BJ (cell line): Measurements from ENCODE around the gene PYGO2. TPM values are rescaled to one million over a fixed set of nuclear protein-coding genes. Genes with fewer than 3 reads are reported as not detected.

ENCODE experiments used
- CTCF ChIA-PET: fragments of 350-600 bp; formaldehyde crosslinking; extraction: SDS; loops from one replicate; lab custom pipeline; 2021; ENCODE audit warnings: antibody characterized with exemption, inconsistent platforms; lab: Yijun Ruan, JAX
- POLR2A ChIA-PET: fragments of 300-600 bp; sonication (Branson Sonifier 250); formaldehyde crosslinking; extraction: SDS; loops from one replicate; lab custom pipeline; 2021; ENCODE audit warnings: antibody characterized with exemption; lab: Charles Lee
- DNase-seq: peaks from one replicate; pipeline ENCODE4 v3.0.0-alpha.2; 2011; ENCODE audit warnings: low read depth
- H3K27me3 ChIP-seq: 2 replicates; pipeline ENCODE4 v1.6.0; 2011; ENCODE audit warnings: low read length; ENCODE audit not compliant: control insufficient read depth, insufficient read depth
- H3K36me3 ChIP-seq: 2 replicates; pipeline ENCODE4 v1.5.1; 2011; ENCODE audit warnings: low read length; ENCODE audit not compliant: control insufficient read depth, insufficient read depth
- H3K4me3 ChIP-seq: 2 replicates; pipeline ENCODE4 v1.5.1; 2011; ENCODE audit warnings: low read depth, mild to moderate bottlenecking, control low read depth, low read length
- CTCF ChIP-seq: IDR thresholded peaks from 2 replicates; pipeline ENCODE4 v1.5.1; 2011; ENCODE audit warnings: low read depth, mild to moderate bottlenecking, control low read depth, inconsistent platforms, low read length, moderate library complexity; ENCODE audit not compliant: insufficient read depth
- polyA plus RNA-seq: library from polyadenylated mRNA; depleted of rRNA; stranded (reverse); fragments of >200 nt; gene quantifications from 2 replicates; pipeline ENCODE4 v1.2.3, GENCODE V29; 2011

The PYGO2 gene
- polyA plus RNA-seq, 1 experiment, result 21.0 TPM

- ChIA-PET CTCF (interaction anchor here (0.7 to 1.3 kb wide), 2 partner anchors 12 to 386 kb away, joined by 3 to 5 read pairs; no protein-coding TSS in a partner anchor), POLR2A (no interaction called here)
- no peaks in the 10 kb centered on the region for H3K27me3 ChIP-seq
- TF ChIP-seq CTCF, result no peak
- no peaks in the 10 kb centered on the region for H3K36me3 ChIP-seq
- H3K4me3 ChIP-seq, result no peak overlapping the region
- no peak for DNase-seq
Observed at GRCh38 chr1:154931940-154932487, 29.6 kb downstream of the PYGO2 start.

DNA sequence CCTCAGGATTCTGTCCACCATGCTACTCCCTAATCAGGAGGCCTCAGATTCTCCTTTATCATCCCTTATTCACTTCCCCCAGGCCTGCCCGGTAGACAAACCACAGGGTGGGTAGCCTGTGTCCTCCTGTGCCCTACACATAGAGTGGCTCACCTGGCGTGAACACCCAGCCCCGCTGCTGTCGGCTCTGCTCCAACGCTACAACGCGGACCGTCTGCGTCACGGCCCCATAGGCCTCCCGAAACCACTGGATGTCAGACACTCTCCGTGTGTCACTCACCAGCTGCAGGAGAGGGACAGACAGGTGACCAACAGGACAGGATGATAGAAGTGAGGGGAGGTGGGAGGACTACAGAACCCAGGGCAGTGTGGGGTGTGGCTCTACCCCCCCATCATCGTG is 35.4 kb downstream of the PYGO2 start:
- ChIA-PET CTCF (no interaction called here), POLR2A (no interaction called here)
- peaks cover 7% of the 10 kb centered on the region for H3K36me3 ChIP-seq
- H3K4me3 ChIP-seq, result no peak overlapping the region
- no peak for DNase-seq
- no peaks in the 10 kb centered on the region for H3K27me3 ChIP-seq
- no peak for TF ChIP-seq CTCF

DNA sequence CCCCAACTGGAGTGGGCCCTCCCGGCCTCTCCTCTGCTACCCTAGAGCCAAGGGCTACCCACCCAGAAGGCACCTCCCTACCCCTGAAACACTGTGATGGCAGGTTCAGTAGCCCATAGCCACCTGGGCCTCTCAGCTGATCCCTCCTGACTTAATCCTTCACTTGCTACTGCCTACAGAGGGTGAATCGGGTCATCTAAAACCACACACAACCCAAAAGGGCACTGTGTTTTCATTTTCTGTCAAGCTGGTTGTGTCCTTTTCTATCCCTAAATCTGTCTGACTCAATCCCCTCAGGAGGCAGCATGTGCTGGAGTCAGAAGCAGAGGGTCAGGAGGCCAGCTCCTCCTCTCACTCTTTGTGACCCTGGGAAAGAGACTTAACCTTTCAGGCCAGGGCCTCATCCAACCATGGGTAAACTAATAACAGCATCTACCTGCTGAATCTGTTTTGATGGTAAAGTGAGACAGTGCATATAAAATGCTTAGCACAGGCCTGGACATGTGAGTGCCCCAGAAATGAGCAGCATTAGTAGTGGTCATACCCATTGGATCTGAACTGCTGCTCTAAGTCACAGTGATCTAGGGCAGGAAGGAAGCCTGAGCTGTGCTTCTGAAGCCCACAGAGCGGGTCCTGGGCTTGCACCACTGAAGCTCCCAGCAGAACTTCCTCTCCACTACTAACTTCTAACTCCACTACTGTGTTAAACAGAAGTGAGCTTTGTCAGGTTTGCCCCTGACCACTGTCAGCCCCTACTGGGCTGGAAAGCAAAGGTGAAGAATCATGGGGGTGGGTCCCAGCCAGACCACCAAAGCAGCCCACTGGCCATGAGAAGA is 36.0 kb downstream of the PYGO2 start:
- Histone ChIP-seq H3K27me3 (no peaks in the 10 kb centered on the region), H3K36me3 (peaks cover 7% of the 10 kb centered on the region), H3K4me3 (no peak overlapping the region)
- ChIA-PET POLR2A (no interaction called here), CTCF (no interaction called here)
- no peak for TF ChIP-seq CTCF
- no peak for DNase-seq

DNA sequence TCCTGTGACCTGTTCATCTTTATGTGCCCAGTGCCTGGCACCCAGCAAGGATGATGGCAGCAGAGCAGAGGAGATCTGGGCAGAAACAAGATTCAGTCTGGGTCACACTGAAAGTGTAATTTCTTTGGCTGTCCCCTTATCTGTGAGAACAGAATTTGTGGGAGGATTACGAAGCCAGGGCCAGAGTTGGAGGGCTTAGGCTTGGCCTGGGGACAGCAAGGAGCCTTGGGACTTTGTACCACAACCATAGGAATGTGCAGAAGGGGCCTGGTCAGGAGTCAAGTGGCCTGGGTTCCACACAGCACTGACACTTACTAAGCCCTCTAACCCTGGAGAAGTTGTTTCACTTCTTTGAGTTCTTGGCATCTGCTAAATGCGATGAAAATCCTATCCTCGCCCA is 37.9 kb downstream of the PYGO2 start:
- H3K27me3 ChIP-seq, result no peaks in the 10 kb centered on the region
- TF ChIP-seq CTCF, result no peak
- peaks cover 7% of the 10 kb centered on the region for H3K36me3 ChIP-seq
- POLR2A ChIA-PET, result no interaction called here
- CTCF ChIA-PET, result no interaction called here
- DNase-seq, result no peak
- H3K4me3 ChIP-seq, result no peak overlapping the region

DNA sequence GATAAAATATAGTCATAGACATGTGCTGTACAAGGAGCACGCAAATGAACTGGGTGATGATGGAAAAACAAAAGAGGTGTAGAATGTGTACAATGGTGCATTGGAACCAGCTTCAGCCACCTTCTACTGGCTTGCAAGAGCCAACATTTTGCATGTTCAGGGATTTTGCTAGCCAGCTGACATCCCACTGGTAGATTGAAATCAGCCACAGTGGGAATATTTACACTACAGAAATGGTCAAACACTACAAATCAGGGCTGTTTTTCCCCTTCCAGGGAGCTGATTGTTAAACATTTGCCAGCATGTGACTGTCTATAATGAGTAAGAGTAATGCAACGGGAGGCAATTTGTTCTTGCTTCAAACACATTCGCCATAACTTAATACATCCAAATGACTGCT is 48.3 kb downstream of the PYGO2 start:
- Histone ChIP-seq H3K27me3 (peaks cover 2% of the 10 kb centered on the region; the same call in 1 of the 2 replicates), H3K36me3 (no peaks in the 10 kb centered on the region), H3K4me3 (no peak overlapping the region)
- DNase-seq, result no peak
- POLR2A ChIA-PET, result no interaction called here
- CTCF ChIA-PET, result interaction anchor here (1.1 to 1.5 kb wide), 2 partner anchors 23 to 26 kb away, joined by 3 to 6 read pairs; partner anchors contain the start of gene PMVK
- TF ChIP-seq CTCF, result no peak
